ENCODE measurements around the gene SPDYE2B.
"Not testable (repeated sequence)": the region's sequence is repeated elsewhere in the genome, so short reads cannot be mapped to it uniquely, and the experiment has no call there.

The SPDYE2B gene, protein sequence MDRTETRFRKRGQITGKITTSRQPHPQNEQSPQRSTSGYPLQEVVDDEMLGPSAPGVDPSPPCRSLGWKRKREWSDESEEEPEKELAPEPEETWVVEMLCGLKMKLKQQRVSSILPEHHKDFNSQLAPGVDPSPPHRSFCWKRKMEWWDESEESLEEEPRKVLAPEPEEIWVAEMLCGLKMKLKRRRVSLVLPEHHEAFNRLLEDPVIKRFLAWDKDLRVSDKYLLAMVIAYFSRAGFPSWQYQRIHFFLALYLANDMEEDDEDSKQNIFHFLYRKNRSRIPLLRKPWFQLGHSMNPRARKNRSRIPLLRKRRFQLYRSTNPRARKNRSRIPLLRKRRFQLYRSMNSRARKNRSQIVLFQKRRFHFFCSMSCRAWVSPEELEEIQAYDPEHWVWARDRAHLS

GRCh38 chr7:102649924-102650323, at the start of gene SPDYE2B:
TSS of gene SPDYE2B (plus strand) at chr7:102650319. CDS start at chr7:102652349, 2,030 bp downstream.
- DNase-seq (ENCODE audit: low spot score), result not testable (repeated sequence)

GRCh38 chr7:102602317-102602716, 47.8 kb upstream of the SPDYE2B start:
- DNase-seq (ENCODE audit: low spot score), result not testable (repeated sequence)

- DNase-seq (ENCODE audit: low spot score), result not testable (repeated sequence)
These were observed 45.5 kb upstream of the SPDYE2B start for GRCh38 chr7:102604431-102605145.

DNA sequence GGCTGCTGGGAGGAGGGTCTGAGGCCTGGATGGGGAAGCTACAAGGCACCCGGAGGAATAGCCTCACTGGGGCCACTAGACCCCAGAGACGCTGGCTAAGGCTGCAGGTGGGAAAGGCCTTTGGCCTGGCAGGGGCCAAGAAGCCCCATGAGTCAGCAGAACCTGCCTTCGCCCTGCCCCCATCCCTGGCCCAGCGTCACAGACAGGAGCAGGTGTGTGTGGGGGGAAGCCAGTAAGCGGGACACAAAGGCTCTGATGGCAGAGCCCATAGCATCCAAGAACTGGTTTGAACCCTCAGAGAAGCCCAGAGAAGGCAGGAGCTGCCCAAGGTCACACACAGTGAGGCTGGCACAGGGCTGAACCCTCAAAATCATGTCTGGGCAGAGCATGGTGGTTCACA, 43.3 kb upstream of the SPDYE2B start:
- not testable (repeated sequence) for DNase-seq (ENCODE audit: low spot score)

- not testable (repeated sequence) for DNase-seq (ENCODE audit: low spot score)
These were observed 40.4 kb upstream of the SPDYE2B start for GRCh38 chr7:102609734-102610133.

DNA sequence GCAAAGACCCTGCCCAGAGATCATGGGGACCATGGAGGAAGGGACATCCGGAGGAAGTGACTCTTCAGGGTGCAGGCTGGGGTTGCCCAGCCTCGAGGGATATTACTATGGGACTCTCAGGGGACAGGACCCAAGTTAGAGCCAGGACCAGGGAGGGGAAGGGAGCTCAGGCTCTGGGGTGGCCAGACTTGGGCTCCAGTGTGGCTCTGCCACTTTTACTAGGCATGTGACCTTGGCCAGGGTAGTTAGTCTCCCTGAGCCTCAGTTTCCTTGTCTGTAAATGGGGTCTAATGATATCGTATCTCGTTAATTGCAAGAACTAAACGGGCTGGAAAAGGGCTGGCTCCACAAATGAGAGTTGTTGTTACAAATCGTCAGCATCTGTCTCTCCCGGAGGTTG, 39.7 kb upstream of the SPDYE2B start:
- not testable (repeated sequence) for DNase-seq (ENCODE audit: low spot score)

GRCh38 chr7:102611013-102611674, 39.0 kb upstream of the SPDYE2B start:
- DNase-seq (ENCODE audit: low spot score), result not testable (repeated sequence)

DNA sequence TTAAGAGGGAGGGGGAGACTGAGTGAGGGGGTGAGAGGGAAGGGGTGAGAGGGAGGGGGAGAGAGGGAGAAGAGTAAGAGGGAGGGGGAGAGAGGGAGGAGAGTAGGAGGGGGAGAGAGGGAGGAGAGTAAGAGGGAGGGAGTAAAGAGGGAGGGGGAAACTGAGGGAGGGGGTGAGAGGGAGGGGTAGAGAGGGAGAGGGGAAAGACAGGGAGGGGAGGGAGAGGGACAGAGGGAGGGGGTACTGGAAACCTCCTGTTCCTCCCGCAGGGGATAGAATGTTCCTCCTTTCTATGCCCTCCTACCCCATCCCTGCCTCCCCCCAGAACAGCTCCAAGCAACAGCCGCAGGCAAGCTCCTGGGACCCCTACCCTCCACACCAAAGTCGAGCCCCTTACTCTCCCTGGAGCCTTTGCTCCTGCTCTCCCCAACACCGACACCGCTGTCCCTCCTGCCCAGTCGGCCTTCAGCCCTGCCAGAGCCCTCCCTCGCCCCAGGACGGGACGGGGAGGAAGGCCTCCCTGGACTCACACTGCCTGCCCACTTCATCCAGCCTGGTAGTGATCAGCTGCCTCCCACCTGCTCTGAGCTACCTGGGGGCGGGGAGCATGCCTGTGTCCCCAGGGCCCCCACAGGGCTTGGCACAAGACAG, 38.3 kb upstream of the SPDYE2B start:
- DNase-seq (ENCODE audit: low spot score), result peak; percentile 7

GRCh38 chr7:102613575-102614345, 36.4 kb upstream of the SPDYE2B start:
- not testable (repeated sequence) for DNase-seq (ENCODE audit: low spot score)

DNA sequence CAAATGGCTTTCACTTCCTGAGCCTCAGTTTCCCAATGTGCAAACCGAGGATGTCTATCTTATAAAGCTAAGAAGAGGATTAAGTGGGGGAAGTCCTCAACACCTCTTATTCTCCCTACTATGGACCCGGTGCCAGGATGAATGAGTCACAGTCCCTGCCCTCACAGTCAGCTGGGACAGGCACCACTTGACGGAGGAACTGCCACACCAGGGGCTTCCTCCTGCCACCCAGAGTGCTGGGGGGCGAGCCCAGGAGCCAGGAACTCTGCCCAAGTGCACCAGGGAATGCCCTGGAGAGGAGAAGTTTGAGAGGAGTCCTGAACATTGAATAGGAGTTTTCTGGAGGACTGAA, 35.8 kb upstream of the SPDYE2B start:
- DNase-seq (ENCODE audit: low spot score), result not testable (repeated sequence)

DNA sequence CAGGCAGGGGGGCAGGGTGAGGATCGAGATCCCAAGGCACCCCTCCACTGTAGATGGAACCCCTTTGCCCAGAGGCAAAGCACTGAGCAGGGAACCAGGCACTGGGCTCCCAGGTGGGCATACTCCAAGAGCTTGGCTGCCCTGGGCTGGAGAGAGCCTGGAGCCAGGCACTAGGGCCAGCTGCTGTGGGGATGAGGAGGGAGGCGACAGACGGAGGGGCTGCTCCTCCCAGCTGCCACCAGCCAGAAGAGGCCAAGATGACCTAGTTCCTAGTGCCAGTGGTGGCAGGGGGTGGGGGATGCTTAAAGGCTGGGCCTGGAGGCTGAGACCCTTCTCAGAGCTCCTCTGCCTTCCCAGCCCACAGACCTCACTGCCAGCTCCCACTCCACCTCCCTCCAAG, 35.2 kb upstream of the SPDYE2B start:
- not testable (repeated sequence) for DNase-seq (ENCODE audit: low spot score)

- DNase-seq (ENCODE audit: low spot score), result not testable (repeated sequence)
These were observed 34.2 kb upstream of the SPDYE2B start for GRCh38 chr7:102615930-102616329.

DNA sequence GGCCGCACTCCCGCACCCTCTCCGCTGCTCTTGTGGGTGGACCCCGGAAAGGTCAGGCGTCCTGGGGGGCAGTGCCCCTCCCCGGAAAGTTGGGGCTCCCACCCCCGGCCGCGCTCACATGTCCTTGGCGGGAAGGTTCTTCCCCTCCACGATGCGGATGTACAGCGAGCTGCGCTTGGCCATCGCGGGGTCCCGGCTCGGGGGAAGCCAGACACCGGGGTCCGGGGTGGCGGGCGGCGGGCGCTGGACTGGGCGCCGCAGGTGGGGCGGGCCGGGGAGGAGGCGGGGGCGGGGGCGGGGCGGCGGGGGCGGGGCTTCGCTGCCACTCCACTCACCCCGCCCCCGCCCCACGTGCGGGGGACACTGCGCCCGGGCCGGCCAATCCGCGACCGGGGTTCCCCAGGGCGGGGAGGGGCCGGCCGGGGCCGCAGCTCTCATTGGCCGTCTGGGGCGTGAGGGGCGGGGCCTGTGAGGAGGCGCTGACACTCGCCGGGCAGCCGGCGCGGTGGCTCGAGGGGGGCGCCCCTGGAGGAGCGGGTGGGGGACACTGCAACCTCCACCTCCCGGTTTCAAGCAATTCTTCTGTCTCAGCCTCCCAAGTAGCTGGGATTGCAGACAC, 33.5 kb upstream of the SPDYE2B start, which contains the start of gene RASA4:
Gene RASA4, minus strand, starts transcription at position 250 of the 619 bp plus-strand sequence. Its CDS starts 67 bp downstream, at position 183.
- peak; percentile 23 for DNase-seq (ENCODE audit: low spot score)

- DNase-seq (ENCODE audit: low spot score), result not testable (repeated sequence)
These were observed 32.0 kb upstream of the SPDYE2B start for GRCh38 chr7:102618122-102618521.

DNA sequence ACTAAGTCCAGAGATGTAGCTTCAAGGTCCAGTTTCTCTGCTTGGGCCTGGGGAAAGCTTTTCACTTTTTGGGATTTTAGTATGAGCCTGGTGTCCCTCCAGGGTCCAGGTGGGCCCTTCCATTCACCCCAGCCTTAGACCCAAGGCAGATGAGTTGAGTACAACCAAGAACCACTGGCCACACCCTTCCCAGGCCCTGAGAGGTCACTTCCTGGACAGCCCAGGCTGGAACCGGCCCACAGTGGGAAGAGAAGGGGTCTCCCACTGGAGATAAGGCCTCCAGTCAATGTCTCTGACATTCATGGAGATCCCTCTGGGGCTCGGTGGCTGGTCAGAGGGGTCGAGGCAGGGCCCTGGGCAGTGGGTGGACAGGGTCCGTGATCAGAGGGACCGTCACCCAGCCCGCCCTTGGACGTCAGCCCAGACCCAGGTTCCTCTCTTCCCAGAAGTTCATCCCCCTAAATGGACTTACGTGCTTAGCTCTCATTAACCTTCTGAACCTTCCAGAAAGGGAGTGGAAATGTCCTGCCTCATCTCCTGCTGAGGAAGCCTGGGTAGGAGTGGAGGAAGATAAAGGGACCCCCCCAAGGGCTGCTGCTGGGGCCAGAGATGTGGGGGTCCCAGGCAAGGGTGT, 22.7 kb upstream of the SPDYE2B start:
- not testable (repeated sequence) for DNase-seq (ENCODE audit: low spot score)

- DNase-seq (ENCODE audit: low spot score), result not testable (repeated sequence)
These were observed 19.5 kb upstream of the SPDYE2B start for GRCh38 chr7:102630622-102631021.

- DNase-seq (ENCODE audit: low spot score), result not testable (repeated sequence)
These were observed 15.8 kb upstream of the SPDYE2B start for GRCh38 chr7:102634299-102634698.

DNA sequence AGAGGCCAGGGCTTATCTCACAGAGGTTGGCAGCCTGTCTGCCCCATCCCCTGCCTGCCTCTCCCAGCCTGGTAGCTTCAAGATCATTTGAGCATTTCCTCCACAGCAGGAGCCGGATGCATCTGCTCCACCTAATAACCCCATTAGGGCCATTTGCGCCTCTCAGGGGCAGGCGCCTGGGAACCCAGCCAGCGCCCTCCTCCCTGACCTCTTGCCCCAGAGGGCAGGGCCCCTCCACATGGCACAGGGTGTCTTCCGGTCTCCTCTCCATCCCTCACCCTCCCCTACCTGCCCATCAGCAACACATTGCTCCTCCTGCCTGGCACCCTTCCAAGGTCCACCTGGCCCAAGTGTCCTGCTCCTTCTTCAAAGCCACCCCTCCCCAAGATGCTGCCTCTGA, 14.8 kb upstream of the SPDYE2B start:
- not testable (repeated sequence) for DNase-seq (ENCODE audit: low spot score)

- DNase-seq (ENCODE audit: low spot score), result not testable (repeated sequence)
These were observed 13.2 kb upstream of the SPDYE2B start for GRCh38 chr7:102636956-102637355.

GRCh38 chr7:102638848-102639247, 11.3 kb upstream of the SPDYE2B start:
- not testable (repeated sequence) for DNase-seq (ENCODE audit: low spot score)

Measured in putamen (tissue), 1 donor.